Smooth muscle cell (in vitro differentiated cells): ENCODE data around the gene MBOAT2. TPM values are rescaled to one million over a fixed set of nuclear protein-coding genes. Genes with fewer than 3 reads are reported as not detected.

Experiments used
- DNase-seq: peaks from one replicate; lab custom pipeline; 2025; ENCODE audit not compliant: unreplicated experiment; lab: John Stamatoyannopoulos, UW
- H2AFZ ChIP-seq: fragments of 200-600 bp; sonication (generic); 2 replicates; pipeline ENCODE4 v1.6.0; 2016; ENCODE audit warnings: antibody characterized with exemption, low read depth, mild to moderate bottlenecking
- H3F3A ChIP-seq: fragments of 200-600 bp; sonication (generic); 2 replicates; pipeline ENCODE4 v1.6.0; 2017; ENCODE audit warnings: antibody characterized with exemption, low read depth
- H3K27ac ChIP-seq: fragments of 200-600 bp; sonication (generic); 2 replicates; pipeline ENCODE4 v1.5.1; 2016; ENCODE audit warnings: low read depth, mild to moderate bottlenecking
- H3K27me3 ChIP-seq: fragments of 200-600 bp; sonication (generic); 2 replicates; pipeline ENCODE4 v1.6.1; 2016; ENCODE audit warnings: low read depth, mild to moderate bottlenecking
- H3K36me3 ChIP-seq: fragments of 200-600 bp; sonication (generic); 2 replicates; pipeline ENCODE4 v1.5.1; 2016; ENCODE audit warnings: low read depth
- H3K4me1 ChIP-seq: fragments of 200-600 bp; sonication (generic); 2 replicates; pipeline ENCODE4 v1.5.1; 2016; ENCODE audit warnings: low read depth
- H3K4me2 ChIP-seq: fragments of 200-600 bp; sonication (generic); 2 replicates; pipeline ENCODE4 v1.6.0; 2016; ENCODE audit warnings: mild to moderate bottlenecking
- H3K4me3 ChIP-seq: fragments of 200-600 bp; sonication (generic); 2 replicates; pipeline ENCODE4 v1.5.1; 2016; ENCODE audit warnings: mild to moderate bottlenecking
- H3K79me2 ChIP-seq: fragments of 200-600 bp; sonication (generic); 2 replicates; pipeline ENCODE4 v1.6.0; 2016; ENCODE audit warnings: low read depth, mild to moderate bottlenecking
- H3K9ac ChIP-seq: fragments of 200-600 bp; sonication (generic); 2 replicates; pipeline ENCODE4 v1.6.0; 2016; ENCODE audit warnings: low read depth
- H3K9me3 ChIP-seq: fragments of 200-600 bp; sonication (generic); replicated peaks from 2 replicates; pipeline ENCODE4 v1.5.1; 2016; ENCODE audit warnings: low read depth
- H4K20me1 ChIP-seq: fragments of 200-600 bp; sonication (generic); 2 replicates; pipeline ENCODE4 v1.6.0; 2016; ENCODE audit warnings: low read depth
- WGBS: methylation state at CpG from one replicate; pipeline ENCODE4 v1.1.7; 2016; ENCODE audit warnings: low lambda C conversion rate; 5-methylcytosine and 5-hydroxymethylcytosine counted together
- polyA plus RNA-seq: library from polyadenylated mRNA; unstranded; fragments of >200 nt; fragmentation: Nextera tagmentation; extraction: Ambion mirVana; gene quantifications from 2 replicates; pipeline ENCODE4 v1.2.1, GENCODE V29; 2016
- total RNA-seq: library from RNA; depleted of rRNA; stranded (reverse); fragments of >200 nt; gene quantifications from 2 replicates; pipeline ENCODE4 v1.2.3, GENCODE V29; 2014
- TF ChIP-seq, protein P1 (sequence below): fragments of 200-600 bp; sonication (generic); IDR thresholded peaks from 2 replicates; pipeline ENCODE4 v1.5.1; 2017; ENCODE audit warnings: borderline replicate concordance, mild to moderate bottlenecking, antibody characterized with exemption; ENCODE audit not compliant: insufficient read depth, poor library complexity, severe bottlenecking

The MBOAT2 gene
- total and polyA plus RNA-seq, 2 experiments from 2014 or later = 24.1 to 32.6 TPM

GRCh38 chr2:8993196-8993901 is 10.1 kb downstream of the MBOAT2 start:
- no peaks in the 10 kb centered on the region for H3F3A ChIP-seq
- 90% methylated on average over 7 of the region's 7 CpGs for WGBS
- no peak overlapping the region for H3K4me3 ChIP-seq
- TF ChIP-seq, protein P1, sequence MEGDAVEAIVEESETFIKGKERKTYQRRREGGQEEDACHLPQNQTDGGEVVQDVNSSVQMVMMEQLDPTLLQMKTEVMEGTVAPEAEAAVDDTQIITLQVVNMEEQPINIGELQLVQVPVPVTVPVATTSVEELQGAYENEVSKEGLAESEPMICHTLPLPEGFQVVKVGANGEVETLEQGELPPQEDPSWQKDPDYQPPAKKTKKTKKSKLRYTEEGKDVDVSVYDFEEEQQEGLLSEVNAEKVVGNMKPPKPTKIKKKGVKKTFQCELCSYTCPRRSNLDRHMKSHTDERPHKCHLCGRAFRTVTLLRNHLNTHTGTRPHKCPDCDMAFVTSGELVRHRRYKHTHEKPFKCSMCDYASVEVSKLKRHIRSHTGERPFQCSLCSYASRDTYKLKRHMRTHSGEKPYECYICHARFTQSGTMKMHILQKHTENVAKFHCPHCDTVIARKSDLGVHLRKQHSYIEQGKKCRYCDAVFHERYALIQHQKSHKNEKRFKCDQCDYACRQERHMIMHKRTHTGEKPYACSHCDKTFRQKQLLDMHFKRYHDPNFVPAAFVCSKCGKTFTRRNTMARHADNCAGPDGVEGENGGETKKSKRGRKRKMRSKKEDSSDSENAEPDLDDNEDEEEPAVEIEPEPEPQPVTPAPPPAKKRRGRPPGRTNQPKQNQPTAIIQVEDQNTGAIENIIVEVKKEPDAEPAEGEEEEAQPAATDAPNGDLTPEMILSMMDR = no peak
- H3K36me3 ChIP-seq = no peaks in the 10 kb centered on the region
- peaks cover 87% of the 10 kb centered on the region for H3K79me2 ChIP-seq
- DNase-seq = no peak
- H3K27ac ChIP-seq = no peak overlapping the region
- no peak overlapping the region for H3K4me2 ChIP-seq
- H3K9me3 ChIP-seq = no peaks in the 10 kb centered on the region
- no peak overlapping the region for H3K9ac ChIP-seq
- no peaks in the 10 kb centered on the region for H3K27me3 ChIP-seq
- peaks cover 74% of the 10 kb centered on the region for H4K20me1 ChIP-seq
- no peak overlapping the region for H2AFZ ChIP-seq
- H3K4me1 ChIP-seq = no peaks in the 10 kb centered on the region

- Histone ChIP-seq H3K27me3 (no peaks in the 10 kb centered on the region), H3K36me3 (no peaks in the 10 kb centered on the region), H3K27ac (no peak overlapping the region), H3F3A (no peaks in the 10 kb centered on the region), H3K79me2 (peaks cover 87% of the 10 kb centered on the region), H3K9ac (no peak overlapping the region), H3K4me1 (no peaks in the 10 kb centered on the region), H3K9me3 (no peaks in the 10 kb centered on the region), H3K4me3 (no peak overlapping the region), H4K20me1 (peaks cover 67% of the 10 kb centered on the region), H2AFZ (no peak overlapping the region), H3K4me2 (no peak overlapping the region)
- no peak for DNase-seq
- TF ChIP-seq, protein P1 = no peak
- 95% methylated on average over 5 of the region's 5 CpGs for WGBS
These were observed 10.8 kb downstream of the MBOAT2 start for GRCh38 chr2:8992643-8993042.

DNA sequence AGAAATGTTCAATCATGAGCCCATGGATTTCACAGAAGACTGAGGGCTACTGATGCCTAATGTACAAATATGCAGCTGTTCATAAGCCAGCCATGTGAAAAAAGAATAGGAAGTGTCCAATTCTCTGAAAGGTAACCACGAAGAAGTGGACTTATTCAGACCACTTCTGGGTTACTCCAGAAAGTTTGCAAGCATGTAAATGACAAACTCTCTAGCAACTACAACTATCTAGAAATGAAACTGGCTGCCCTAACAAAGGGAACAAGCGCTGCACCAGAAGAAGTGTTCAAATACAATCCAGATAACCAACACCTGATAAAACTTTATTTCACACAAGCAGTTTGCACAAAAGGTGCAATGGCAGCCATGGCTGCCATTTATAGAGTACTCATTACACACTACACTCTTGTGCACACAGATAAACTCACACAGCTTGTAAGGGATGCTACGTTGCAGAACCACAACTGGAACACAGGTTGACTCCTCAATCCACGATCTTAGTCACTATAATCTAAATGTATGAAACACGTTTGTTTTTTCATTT is 13.9 kb downstream of the MBOAT2 start:
- WGBS = 96% methylated on average over 5 of the region's 5 CpGs
- Histone ChIP-seq H3K79me2 (peaks cover 79% of the 10 kb centered on the region), H3K9ac (no peak overlapping the region), H3K27ac (no peak overlapping the region), H3K4me1 (peaks cover 5% of the 10 kb centered on the region), H2AFZ (no peak overlapping the region), H4K20me1 (peaks cover 40% of the 10 kb centered on the region), H3K4me3 (no peak overlapping the region), H3K36me3 (no peaks in the 10 kb centered on the region), H3K27me3 (no peaks in the 10 kb centered on the region), H3F3A (peaks cover 8% of the 10 kb centered on the region), H3K9me3 (no peaks in the 10 kb centered on the region), H3K4me2 (no peak overlapping the region)
- TF ChIP-seq, protein P1 = no peak
- no peak for DNase-seq

DNA sequence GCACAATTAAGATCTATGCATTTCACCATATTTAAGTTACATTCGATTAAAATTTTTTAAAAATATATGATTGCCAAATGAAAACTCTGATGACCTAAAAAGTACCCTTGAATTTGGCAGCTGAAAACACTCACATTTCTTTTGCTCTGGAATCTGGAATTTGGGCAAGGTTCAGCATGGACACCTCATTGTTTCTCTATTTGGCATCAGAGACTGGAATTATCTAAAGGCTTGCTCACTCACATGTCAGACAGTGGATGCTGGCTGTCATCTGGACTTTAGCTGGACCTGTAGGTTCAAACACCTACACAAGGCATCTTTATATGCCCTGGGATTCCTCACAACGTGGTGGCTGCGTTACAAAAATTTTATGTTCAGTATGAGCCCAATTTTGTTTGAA is 16.1 kb downstream of the MBOAT2 start:
- Histone ChIP-seq H3K79me2 (peaks cover 81% of the 10 kb centered on the region), H3K4me2 (no peak overlapping the region)
- 68% methylated on average over 3 of the region's 3 CpGs for WGBS

More for the DNA sequence above, 16.1 kb downstream of the MBOAT2 start:
- Histone ChIP-seq H3K4me1 (peaks cover 16% of the 10 kb centered on the region), H3K9me3 (no peaks in the 10 kb centered on the region), H3K4me3 (no peak overlapping the region), H3F3A (peaks cover 17% of the 10 kb centered on the region), H3K36me3 (no peaks in the 10 kb centered on the region), H3K27me3 (no peaks in the 10 kb centered on the region), H2AFZ (no peak overlapping the region), H4K20me1 (peaks cover 18% of the 10 kb centered on the region), H3K27ac (peak overlapping the region; percentile 89), H3K9ac (no peak overlapping the region)
- TF ChIP-seq, protein P1 = no peak
- DNase-seq = no peak
